H9 (cell line): Measurements from ENCODE around the gene MRPL37. TPM values are rescaled to one million over a fixed set of nuclear protein-coding genes. Genes with fewer than 3 reads are reported as not detected.

Source experiments
- DNase-seq: peaks from one replicate; pipeline ENCODE4 v3.0.0-alpha.2; 2017
- H2AFZ ChIP-seq: one replicate; pipeline ENCODE4 v1.6.1; 2013; ENCODE audit warnings: mild to moderate bottlenecking, low read length, control low read depth, moderate library complexity
- H2AK5ac ChIP-seq: 2 replicates; pipeline ENCODE4 v1.6.1; 2013; ENCODE audit warnings: low read length, control low read depth, mixed read lengths; ENCODE audit not compliant: insufficient read length
- H2BK120ac ChIP-seq: one replicate; pipeline ENCODE4 v1.6.1; 2013; ENCODE audit warnings: low read depth, mild to moderate bottlenecking, low read length, control low read depth, inconsistent platforms; ENCODE audit not compliant: poor library complexity, severe bottlenecking
- H2BK12ac ChIP-seq: 2 replicates; pipeline ENCODE4 v1.6.1; 2013; ENCODE audit warnings: low read length, control low read depth, mixed read lengths, low read depth; ENCODE audit not compliant: insufficient read length
- H2BK15ac ChIP-seq: 2 replicates; pipeline ENCODE4 v1.6.1; 2013; ENCODE audit warnings: low read depth, low read length, control low read depth
- H2BK20ac ChIP-seq: one replicate; pipeline ENCODE4 v1.6.1; 2013; ENCODE audit warnings: low read depth, mild to moderate bottlenecking, low read length, control low read depth, inconsistent platforms; ENCODE audit not compliant: poor library complexity, severe bottlenecking
- H2BK5ac ChIP-seq: 2 replicates; pipeline ENCODE4 v1.6.1; 2013; ENCODE audit warnings: low read length, control low read depth, mixed read lengths; ENCODE audit not compliant: insufficient read length
- H3K14ac ChIP-seq: 2 replicates; pipeline ENCODE4 v1.6.1; 2013; ENCODE audit warnings: low read length, control low read depth; ENCODE audit not compliant: insufficient read depth
- H3K18ac ChIP-seq: 2 replicates; pipeline ENCODE4 v1.6.1; 2013; ENCODE audit warnings: low read depth, mild to moderate bottlenecking, mixed read lengths, low read length, control low read depth; ENCODE audit not compliant: insufficient read length
- H3K23ac ChIP-seq: 2 replicates; pipeline ENCODE4 v1.6.1; 2013; ENCODE audit warnings: low read length, control low read depth, mixed read lengths, low read depth; ENCODE audit not compliant: insufficient read length
- H3K23me2 ChIP-seq: 2 replicates; pipeline ENCODE4 v1.6.1; 2013; ENCODE audit warnings: low read depth, mild to moderate bottlenecking, mixed read lengths, low read length, control low read depth; ENCODE audit not compliant: insufficient read length, poor library complexity, severe bottlenecking
- H3K27ac ChIP-seq: 2 replicates; pipeline ENCODE4 v1.5.1; 2013; ENCODE audit warnings: low read length, control low read depth, mixed read lengths, low read depth; ENCODE audit not compliant: insufficient read length
- H3K27me3 ChIP-seq: 2 replicates; pipeline ENCODE4 v1.6.1; 2013; ENCODE audit warnings: low read length, control low read depth, inconsistent platforms; ENCODE audit not compliant: insufficient read depth
- H3K4ac ChIP-seq: 2 replicates; pipeline ENCODE4 v1.6.1; 2013; ENCODE audit warnings: low read depth, mild to moderate bottlenecking, control low read depth, inconsistent platforms, low read length, moderate library complexity
- H3K4me1 ChIP-seq: 2 replicates; pipeline ENCODE4 v1.6.1; 2013; ENCODE audit warnings: low read length, control low read depth, inconsistent platforms; ENCODE audit not compliant: insufficient read depth
- H3K4me2 ChIP-seq: 2 replicates; pipeline ENCODE4 v1.6.1; 2013; ENCODE audit warnings: low read length, control low read depth, mixed read lengths; ENCODE audit not compliant: insufficient read length, insufficient read depth
- H3K56ac ChIP-seq: 2 replicates; pipeline ENCODE4 v1.6.1; 2013; ENCODE audit warnings: low read depth, mild to moderate bottlenecking, mixed read lengths, low read length, control low read depth; ENCODE audit not compliant: insufficient read length
- H3K79me1 ChIP-seq: 2 replicates; pipeline ENCODE4 v1.6.1; 2013; ENCODE audit warnings: low read depth, mild to moderate bottlenecking, moderate library complexity, low read length, control low read depth, inconsistent platforms; ENCODE audit not compliant: insufficient read depth, poor library complexity, severe bottlenecking
- H3K79me2 ChIP-seq: 2 replicates; pipeline ENCODE4 v1.6.1; 2013; ENCODE audit warnings: low read length, control low read depth, inconsistent platforms; ENCODE audit not compliant: insufficient read depth
- H3K9ac ChIP-seq: 2 replicates; pipeline ENCODE4 v1.6.1; 2013; ENCODE audit warnings: low read length, control low read depth, mixed read lengths; ENCODE audit not compliant: insufficient read length; ENCODE audit errors: extremely low read depth
- H3K9me3 ChIP-seq: one replicate; pipeline ENCODE4 v1.6.1; 2013; ENCODE audit warnings: low read depth, low read length, inconsistent platforms; ENCODE audit not compliant: control insufficient read depth
- H3T11ph ChIP-seq: one replicate; pipeline ENCODE4 v1.6.1; 2013; ENCODE audit warnings: mild to moderate bottlenecking, low read length, control low read depth, inconsistent platforms
- H4K20me1 ChIP-seq: one replicate; pipeline ENCODE4 v1.6.1; 2013; ENCODE audit not compliant: control insufficient read depth, insufficient read length, insufficient read depth
- H4K5ac ChIP-seq: 2 replicates; pipeline ENCODE4 v1.6.1; 2013; ENCODE audit warnings: low read depth, mild to moderate bottlenecking, mixed read lengths, low read length, control low read depth; ENCODE audit not compliant: insufficient read length
- H4K8ac ChIP-seq: replicated peaks from 2 replicates; pipeline ENCODE4 v1.6.1; 2013; ENCODE audit warnings: low read length, control low read depth, mixed read lengths, low read depth; ENCODE audit not compliant: insufficient read length
- H4K91ac ChIP-seq: 2 replicates; pipeline ENCODE4 v1.6.1; 2013; ENCODE audit warnings: low read depth, mild to moderate bottlenecking, moderate library complexity, mixed read lengths, low read length, control low read depth; ENCODE audit not compliant: insufficient read length
- H3K27ac Mint-ChIP-seq, 3 experiments: 2 replicates in 2 of 3; 3 replicates in 1 of 3; pipeline ENCODE4 v1.8.0; 2020 to 2021; ENCODE audit warnings: mixed read lengths in 3 of 3, mild to moderate bottlenecking in 1 of 3, moderate library complexity in 1 of 3
- H3K27me3 Mint-ChIP-seq: 2 replicates; pipeline ENCODE4 v1.8.0; 2021; ENCODE audit warnings: low read depth, mild to moderate bottlenecking, moderate library complexity, mixed read lengths
- H3K36me3 Mint-ChIP-seq, 3 experiments: 2 replicates in 2 of 3; 3 replicates in 1 of 3; pipeline ENCODE4 v1.8.0; 2020 to 2021; ENCODE audit warnings: low read depth in 3 of 3, mixed read lengths in 3 of 3; ENCODE audit not compliant: insufficient read depth in 1 of 3
- H3K4me1 Mint-ChIP-seq, 2 experiments: 2 replicates each; pipeline ENCODE4 v1.8.0; 2020; ENCODE audit warnings: mixed read lengths in 2 of 2
- H3K4me3 Mint-ChIP-seq, 2 experiments: 2 replicates in 1 of 2; 3 replicates in 1 of 2; pipeline ENCODE4 v1.8.0; 2020 to 2021; ENCODE audit warnings: mild to moderate bottlenecking in 2 of 2, mixed read lengths in 2 of 2, moderate library complexity in 1 of 2
- H3K9me3 Mint-ChIP-seq, 2 experiments: 2 replicates in 1 of 2; 3 replicates in 1 of 2; pipeline ENCODE4 v1.8.0; 2020; ENCODE audit warnings: mild to moderate bottlenecking in 2 of 2, mixed read lengths in 2 of 2, moderate library complexity in 1 of 2
- CTCF ChIP-seq: fragments of 200-600 bp; sonication (generic); conservative IDR thresholded peaks from 3 replicates; pipeline ENCODE4 v1.8.0; 2021; ENCODE audit warnings: antibody characterized with exemption, mild to moderate bottlenecking
- WGBS: extraction: QIAGEN DNeasy Blood & Tissue Kit; methylation state at CpG from one replicate; pipeline ENCODE4 v1.1.7; 2013; ENCODE audit warnings: missing lambda C conversion rate, low lambda C conversion rate, mixed read lengths; ENCODE audit not compliant: insufficient read length; ENCODE audit errors: extremely low coverage; 5-methylcytosine and 5-hydroxymethylcytosine counted together
- total RNA-seq: library from RNA; stranded (reverse); gene quantifications from 2 replicates; pipeline ENCODE4 v1.2.1, GENCODE V29; 2021

MRPL37 gene
- total RNA-seq, 1 experiment from 2014 or later, result 123 TPM

GRCh38 chr1:54167422-54168139, 32.4 kb upstream of the MRPL37 start:
- no peak overlapping the region for H2BK5ac ChIP-seq
- H3K23me2 ChIP-seq, result no peaks in the 10 kb centered on the region
- no peak for TF ChIP-seq CTCF
- H3K27ac Mint-ChIP-seq, result no peak overlapping the region
- DNase-seq, result no peak
- WGBS, result no CpG with 5 or more reads among the region's 9 CpGs
- peaks cover 6% of the 10 kb centered on the region for H3K27me3 Mint-ChIP-seq
- no peak overlapping the region for H2BK120ac ChIP-seq
- no peaks in the 10 kb centered on the region for H3K36me3 Mint-ChIP-seq
- H3K4ac ChIP-seq, result no peak overlapping the region
- H4K8ac ChIP-seq, result no peak overlapping the region
- no peak overlapping the region for H3K56ac ChIP-seq
- no peaks in the 10 kb centered on the region for H3K4me1 ChIP-seq
- no peaks in the 10 kb centered on the region for H3K9me3 Mint-ChIP-seq
- H3T11ph ChIP-seq, result no peak overlapping the region
- H3K79me2 ChIP-seq, result no peaks in the 10 kb centered on the region
- H3K27me3 ChIP-seq, result no peaks in the 10 kb centered on the region
- H3K14ac ChIP-seq, result no peak overlapping the region
- H2AFZ ChIP-seq, result no peak overlapping the region
- no peaks in the 10 kb centered on the region for H3K9me3 ChIP-seq
- H3K18ac ChIP-seq, result no peak overlapping the region
- no peak overlapping the region for H3K27ac ChIP-seq
- H3K79me1 ChIP-seq, result no peaks in the 10 kb centered on the region
- no peaks in the 10 kb centered on the region for H4K20me1 ChIP-seq
- H3K9ac ChIP-seq, result no peak overlapping the region
- peaks cover 9 to 13% of the 10 kb centered on the region in 2 experiments for H3K4me1 Mint-ChIP-seq
- H2BK20ac ChIP-seq, result no peak overlapping the region
- H2BK12ac ChIP-seq, result no peak overlapping the region
- H3K4me2 ChIP-seq, result no peak overlapping the region
- H4K91ac ChIP-seq, result no peak overlapping the region
- no peak overlapping the region for H2AK5ac ChIP-seq
- no peak overlapping the region for H3K4me3 Mint-ChIP-seq
- no peak overlapping the region for H2BK15ac ChIP-seq
- H3K23ac ChIP-seq, result no peak overlapping the region
- H4K5ac ChIP-seq, result no peak overlapping the region
